DMS114 treated with DMSO at 0.1 percent for 48 hours (cell line): ENCODE results near the gene RNGTT.

Experiments used
- DNase-seq: peaks from one replicate; lab custom pipeline; 2025; ENCODE audit not compliant: unreplicated experiment; lab: John Stamatoyannopoulos, UW

RNGTT gene

GRCh38 chr6:88670369-88670768 lies 293.0 kb downstream of the RNGTT start:
- no peak for DNase-seq

GRCh38 chr6:88669475-88669874 lies 293.9 kb downstream of the RNGTT start:
- DNase-seq: no peak

- DNase-seq: no peak
Observed at GRCh38 chr6:88666901-88667300, 296.5 kb downstream of the RNGTT start.

GRCh38 chr6:88665131-88665530 lies 298.3 kb downstream of the RNGTT start:
- no peak for DNase-seq

- DNase-seq: no peak
Observed at GRCh38 chr6:88663801-88664200, 299.6 kb downstream of the RNGTT start.

GRCh38 chr6:88662653-88663174 lies 300.7 kb downstream of the RNGTT start:
- no peak for DNase-seq

GRCh38 chr6:88662163-88662580 lies 301.2 kb downstream of the RNGTT start:
- DNase-seq: no peak

GRCh38 chr6:88661136-88661535 lies 302.3 kb downstream of the RNGTT start:
- DNase-seq: no peak

GRCh38 chr6:88655586-88655985 lies 307.8 kb downstream of the RNGTT start:
- DNase-seq: no peak

GRCh38 chr6:88653936-88654335 lies 309.5 kb downstream of the RNGTT start:
- DNase-seq: no peak

GRCh38 chr6:88651400-88651799 lies 312.0 kb downstream of the RNGTT start:
- DNase-seq: no peak

GRCh38 chr6:88650979-88651378 lies 312.4 kb downstream of the RNGTT start:
- DNase-seq: no peak

GRCh38 chr6:88650029-88650619 lies 313.3 kb downstream of the RNGTT start:
- no peak for DNase-seq

GRCh38 chr6:88641178-88641903 lies 322.1 kb downstream of the RNGTT start:
- DNase-seq: no peak

- no peak for DNase-seq
Observed at GRCh38 chr6:88637761-88638545, 325.5 kb downstream of the RNGTT start.

GRCh38 chr6:88636871-88637270 lies 326.5 kb downstream of the RNGTT start:
- DNase-seq: no peak

GRCh38 chr6:88633782-88634181 lies 329.6 kb downstream of the RNGTT start:
- no peak for DNase-seq

GRCh38 chr6:88631830-88632229 lies 331.6 kb downstream of the RNGTT start:
- no peak for DNase-seq

- DNase-seq: no peak
Observed at GRCh38 chr6:88629838-88630494, 333.5 kb downstream of the RNGTT start.

GRCh38 chr6:88626460-88626859 lies 337.0 kb downstream of the RNGTT start:
- no peak for DNase-seq

GRCh38 chr6:88623531-88623930 lies 339.9 kb downstream of the RNGTT start:
- DNase-seq: no peak
